RWPE2 (cell line): Measurements from ENCODE around the gene CNIH3.

ENCODE experiments used
- ATAC-seq: fragments of 200-7000 bp; cut with Tn5 transposase; 3 replicates; pipeline ENCODE4 v1.9.1; 2021; ENCODE audit warnings: low read depth
- DNase-seq: peaks from one replicate; pipeline ENCODE4 v3.0.0-alpha.2; 2020; ENCODE audit warnings: low spot score
- H3K27ac ChIP-seq: fragments of 450-650 bp; 2 replicates; pipeline ENCODE4 v1.5.1; 2017; ENCODE audit warnings: mild to moderate bottlenecking; ENCODE audit not compliant: poor library complexity, severe bottlenecking
- H3K27me3 ChIP-seq: fragments of 250-450 bp; sonication (Bioruptor Pico); 2 replicates; pipeline ENCODE4 v1.5.1; 2021; ENCODE audit warnings: mild to moderate bottlenecking, moderate library complexity; ENCODE audit not compliant: insufficient read depth, poor library complexity, severe bottlenecking
- H3K36me3 ChIP-seq: fragments of 250-450 bp; sonication (Bioruptor Pico); 2 replicates; pipeline ENCODE4 v1.5.1; 2020; ENCODE audit warnings: low read depth, mild to moderate bottlenecking, moderate library complexity
- H3K4me1 ChIP-seq: fragments of 250-450 bp; sonication (Bioruptor Pico); 2 replicates; pipeline ENCODE4 v1.5.1; 2021; ENCODE audit warnings: mild to moderate bottlenecking, moderate library complexity; ENCODE audit not compliant: insufficient read depth, poor library complexity, severe bottlenecking
- H3K4me3 ChIP-seq: fragments of 250-450 bp; sonication (Bioruptor Pico); 2 replicates; pipeline ENCODE4 v1.5.1; 2021; ENCODE audit warnings: mild to moderate bottlenecking, moderate library complexity; ENCODE audit not compliant: severe bottlenecking
- H3K9me3 ChIP-seq: fragments of 250-450 bp; sonication (Bioruptor Pico); 2 replicates; pipeline ENCODE4 v1.5.1; 2021; ENCODE audit warnings: mild to moderate bottlenecking, moderate library complexity; ENCODE audit not compliant: severe bottlenecking
- TF ChIP-seq, protein P1 (sequence below): fragments of 450-650 bp; IDR thresholded peaks from one replicate; pipeline ENCODE4 v1.5.1; 2017; ENCODE audit warnings: mild to moderate bottlenecking, moderate library complexity; ENCODE audit not compliant: poor library complexity, severe bottlenecking

The CNIH3 gene

DNA sequence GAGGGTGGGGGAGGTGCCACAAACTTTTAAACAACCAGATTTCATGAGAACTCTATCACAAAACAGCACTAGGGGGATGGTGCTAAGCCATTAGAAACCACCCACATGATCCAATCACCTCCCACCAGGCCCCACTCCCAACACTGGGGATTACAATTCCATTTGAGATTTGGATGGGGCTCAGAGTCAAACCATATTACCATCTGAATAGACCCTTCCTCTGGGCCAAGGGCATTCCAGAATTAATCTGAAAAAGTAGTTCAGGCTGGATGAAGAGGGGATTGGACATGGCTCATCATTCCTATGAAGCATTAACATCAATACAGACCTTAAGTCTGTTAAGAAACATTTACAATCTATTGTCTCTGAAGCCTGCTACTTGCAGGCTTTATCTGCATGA, 163.4 kb downstream of the CNIH3 start:
- no peak overlapping the region for H3K4me3 ChIP-seq
- TF ChIP-seq, protein P1, sequence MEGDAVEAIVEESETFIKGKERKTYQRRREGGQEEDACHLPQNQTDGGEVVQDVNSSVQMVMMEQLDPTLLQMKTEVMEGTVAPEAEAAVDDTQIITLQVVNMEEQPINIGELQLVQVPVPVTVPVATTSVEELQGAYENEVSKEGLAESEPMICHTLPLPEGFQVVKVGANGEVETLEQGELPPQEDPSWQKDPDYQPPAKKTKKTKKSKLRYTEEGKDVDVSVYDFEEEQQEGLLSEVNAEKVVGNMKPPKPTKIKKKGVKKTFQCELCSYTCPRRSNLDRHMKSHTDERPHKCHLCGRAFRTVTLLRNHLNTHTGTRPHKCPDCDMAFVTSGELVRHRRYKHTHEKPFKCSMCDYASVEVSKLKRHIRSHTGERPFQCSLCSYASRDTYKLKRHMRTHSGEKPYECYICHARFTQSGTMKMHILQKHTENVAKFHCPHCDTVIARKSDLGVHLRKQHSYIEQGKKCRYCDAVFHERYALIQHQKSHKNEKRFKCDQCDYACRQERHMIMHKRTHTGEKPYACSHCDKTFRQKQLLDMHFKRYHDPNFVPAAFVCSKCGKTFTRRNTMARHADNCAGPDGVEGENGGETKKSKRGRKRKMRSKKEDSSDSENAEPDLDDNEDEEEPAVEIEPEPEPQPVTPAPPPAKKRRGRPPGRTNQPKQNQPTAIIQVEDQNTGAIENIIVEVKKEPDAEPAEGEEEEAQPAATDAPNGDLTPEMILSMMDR: no peak
- no peaks in the 10 kb centered on the region for H3K27me3 ChIP-seq
- H3K4me1 ChIP-seq: no peaks in the 10 kb centered on the region
- H3K9me3 ChIP-seq: no peaks in the 10 kb centered on the region
- H3K27ac ChIP-seq: no peak overlapping the region
- H3K36me3 ChIP-seq: no peaks in the 10 kb centered on the region
- DNase-seq: no peak
- ATAC-seq: no peak

DNA sequence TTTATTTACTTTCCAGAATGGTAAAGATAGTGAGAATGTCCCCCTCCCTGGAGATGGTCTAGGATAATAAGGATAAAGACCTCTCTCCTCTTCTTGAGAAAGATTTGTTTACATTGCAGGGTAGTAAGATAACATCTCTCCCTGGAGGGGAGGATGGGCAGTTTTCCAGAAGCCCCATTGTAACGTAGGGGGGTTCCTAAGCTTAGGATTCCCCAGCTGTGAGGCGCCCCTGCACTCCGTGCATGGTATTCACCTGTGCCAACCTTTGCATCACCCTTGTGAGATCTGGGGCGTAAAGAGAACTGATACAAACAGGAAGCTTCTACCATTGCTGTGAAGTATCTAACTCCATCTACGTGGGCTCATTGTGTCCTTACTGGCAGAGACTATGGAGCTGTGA, 164.6 kb downstream of the CNIH3 start:
- no peaks in the 10 kb centered on the region for H3K27me3 ChIP-seq
- H3K4me3 ChIP-seq: no peak overlapping the region
- ATAC-seq (no peak), DNase-seq (no peak)
- no peaks in the 10 kb centered on the region for H3K9me3 ChIP-seq
- H3K4me1 ChIP-seq: no peaks in the 10 kb centered on the region
- TF ChIP-seq, protein P1: no peak
- H3K36me3 ChIP-seq: no peaks in the 10 kb centered on the region
- H3K27ac ChIP-seq: no peak overlapping the region

DNA sequence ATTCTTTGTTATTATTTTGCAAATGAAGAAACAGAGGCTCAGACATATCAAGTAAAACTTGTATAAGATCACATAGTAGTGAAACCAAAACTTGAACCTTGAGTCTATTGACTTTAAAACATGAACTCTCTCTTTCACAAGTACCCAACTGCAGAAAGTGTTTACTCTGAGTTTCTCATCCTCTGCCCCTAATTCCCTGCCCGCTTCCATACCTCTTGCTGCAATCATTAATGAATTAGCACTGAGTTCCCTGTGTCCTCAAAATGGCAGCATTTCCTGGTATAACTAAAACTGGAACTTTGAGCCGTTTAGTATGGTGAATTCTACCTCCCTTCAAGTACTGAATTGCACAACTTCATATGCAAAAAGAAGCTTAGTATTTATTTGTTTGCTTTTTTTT, 165.7 kb downstream of the CNIH3 start:
- H3K27me3 ChIP-seq: no peaks in the 10 kb centered on the region
- H3K4me3 ChIP-seq: no peak overlapping the region
- H3K9me3 ChIP-seq: no peaks in the 10 kb centered on the region
- no peaks in the 10 kb centered on the region for H3K4me1 ChIP-seq
- no peak for ATAC-seq
- TF ChIP-seq, protein P1: no peak
- no peaks in the 10 kb centered on the region for H3K36me3 ChIP-seq
- no peak for DNase-seq
- H3K27ac ChIP-seq: no peak overlapping the region

DNA sequence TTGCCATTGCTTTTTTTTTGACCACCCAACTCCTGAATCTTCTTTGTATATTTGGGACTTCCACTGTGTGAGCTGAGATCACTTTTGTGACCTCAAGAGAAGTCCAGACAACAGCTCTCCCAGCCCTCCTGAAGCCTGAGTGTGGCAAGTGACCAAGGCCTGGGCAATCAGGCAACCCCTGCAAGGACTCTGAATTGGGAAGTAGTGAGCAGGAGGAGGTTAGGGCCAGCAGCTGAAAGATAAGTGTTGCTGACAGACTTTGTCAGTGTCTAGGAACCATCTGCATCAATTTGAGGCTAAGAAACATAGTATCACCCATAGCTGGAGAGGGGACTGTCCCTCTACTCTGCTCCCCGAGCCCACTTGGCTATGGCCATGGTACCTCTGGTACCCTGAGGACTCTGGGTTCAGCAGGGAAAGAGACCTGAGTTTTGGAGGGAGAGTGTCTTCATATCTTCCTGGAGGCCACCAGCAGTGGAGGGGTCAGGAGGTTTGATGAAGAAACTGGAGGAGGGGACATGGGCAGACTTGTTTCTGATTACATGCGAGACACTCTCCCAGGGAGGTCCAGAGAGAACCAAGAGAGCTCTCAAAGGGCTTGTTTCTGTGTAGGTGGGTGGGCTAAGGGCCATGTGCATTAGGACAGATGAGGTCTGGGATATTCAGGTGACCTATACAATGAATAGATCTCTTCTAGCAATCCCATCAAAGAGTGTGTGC, 166.3 kb downstream of the CNIH3 start:
- Histone ChIP-seq H3K36me3 (no peaks in the 10 kb centered on the region), H3K4me1 (no peaks in the 10 kb centered on the region)

More for the DNA sequence above, 166.3 kb downstream of the CNIH3 start:
- DNase-seq (no peak), ATAC-seq (no peak)
- Histone ChIP-seq H3K9me3 (no peaks in the 10 kb centered on the region), H3K27ac (no peak overlapping the region), H3K4me3 (no peak overlapping the region), H3K27me3 (no peaks in the 10 kb centered on the region)
- TF ChIP-seq, protein P1: no peak
